GM10248 (cell line): ENCODE data around the gene SEMA3F.
A peak's percentile ranks its signal among the peaks of the same experiment; 100 is the strongest.

Experiments
- CTCF ChIA-PET: fragments of 300-600 bp; sonication (Branson Sonifier 250); formaldehyde crosslinking; extraction: SDS; loops from one replicate; lab custom pipeline; 2021; ENCODE audit warnings: antibody characterized with exemption; lab: Yijun Ruan, JAX
- POLR2A ChIA-PET: fragments of 350-650 bp; sonication (Branson Sonifier 250); formaldehyde crosslinking; extraction: SDS; loops from one replicate; lab custom pipeline; 2020; ENCODE audit warnings: antibody characterized with exemption; lab: Yijun Ruan, JAX
- DNase-seq: peaks from one replicate; pipeline ENCODE4 v3.0.0; 2012; ENCODE audit errors: extremely low spot score
- TF ChIP-seq, protein P1 (sequence below): IDR thresholded peaks from 2 replicates; pipeline ENCODE4 v1.5.1; 2012; ENCODE audit warnings: mild to moderate bottlenecking, low read depth; ENCODE audit errors: extremely low read depth, missing control alignments, control extremely low read depth

The SEMA3F gene

DNA sequence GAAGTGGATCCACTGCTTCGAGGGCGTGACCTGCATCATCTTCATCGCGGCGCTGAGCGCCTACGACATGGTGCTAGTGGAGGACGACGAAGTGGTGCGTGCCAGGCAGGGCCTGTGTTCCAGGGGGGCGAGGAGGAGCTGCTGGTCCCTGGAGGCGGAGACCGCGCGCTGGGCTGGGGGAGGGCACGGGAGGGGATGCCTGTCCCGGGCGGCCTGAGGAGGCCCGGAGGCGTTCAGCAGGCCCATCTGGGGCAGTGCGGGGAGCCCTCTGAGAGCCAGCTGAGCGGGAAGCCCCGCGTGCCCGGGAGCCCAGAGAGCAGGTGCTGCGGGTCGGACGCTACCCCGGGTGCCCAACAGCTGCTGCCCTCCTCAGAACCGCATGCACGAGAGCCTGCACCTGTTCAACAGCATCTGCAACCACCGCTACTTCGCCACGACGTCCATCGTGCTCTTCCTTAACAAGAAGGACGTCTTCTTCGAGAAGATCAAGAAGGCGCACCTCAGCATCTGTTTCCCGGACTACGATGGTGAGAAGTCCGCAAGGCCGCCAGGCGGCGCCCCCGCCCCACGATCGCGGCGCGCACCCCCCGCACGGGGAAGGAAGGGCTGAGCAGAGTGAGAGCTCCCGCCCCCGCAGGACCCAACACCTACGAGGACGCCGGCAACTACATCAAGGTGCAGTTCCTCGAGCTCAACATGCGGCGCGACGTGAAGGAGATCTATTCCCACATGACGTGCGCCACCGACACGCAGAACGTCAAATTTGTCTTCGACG is 39.2 kb downstream of the SEMA3F start:
- ChIA-PET POLR2A (no interaction called here), CTCF (interaction anchor here (0.7 to 16.1 kb wide), 29 partner anchors 10 to 391 kb away, joined by 3 to 393 read pairs (median 5); partner anchors contain the start of genes GNAI2, IFRD2, INKA1 and LSMEM2)
- peak; percentile 87 for DNase-seq
- TF ChIP-seq, protein P1, sequence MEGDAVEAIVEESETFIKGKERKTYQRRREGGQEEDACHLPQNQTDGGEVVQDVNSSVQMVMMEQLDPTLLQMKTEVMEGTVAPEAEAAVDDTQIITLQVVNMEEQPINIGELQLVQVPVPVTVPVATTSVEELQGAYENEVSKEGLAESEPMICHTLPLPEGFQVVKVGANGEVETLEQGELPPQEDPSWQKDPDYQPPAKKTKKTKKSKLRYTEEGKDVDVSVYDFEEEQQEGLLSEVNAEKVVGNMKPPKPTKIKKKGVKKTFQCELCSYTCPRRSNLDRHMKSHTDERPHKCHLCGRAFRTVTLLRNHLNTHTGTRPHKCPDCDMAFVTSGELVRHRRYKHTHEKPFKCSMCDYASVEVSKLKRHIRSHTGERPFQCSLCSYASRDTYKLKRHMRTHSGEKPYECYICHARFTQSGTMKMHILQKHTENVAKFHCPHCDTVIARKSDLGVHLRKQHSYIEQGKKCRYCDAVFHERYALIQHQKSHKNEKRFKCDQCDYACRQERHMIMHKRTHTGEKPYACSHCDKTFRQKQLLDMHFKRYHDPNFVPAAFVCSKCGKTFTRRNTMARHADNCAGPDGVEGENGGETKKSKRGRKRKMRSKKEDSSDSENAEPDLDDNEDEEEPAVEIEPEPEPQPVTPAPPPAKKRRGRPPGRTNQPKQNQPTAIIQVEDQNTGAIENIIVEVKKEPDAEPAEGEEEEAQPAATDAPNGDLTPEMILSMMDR = peak; percentile 54

DNA sequence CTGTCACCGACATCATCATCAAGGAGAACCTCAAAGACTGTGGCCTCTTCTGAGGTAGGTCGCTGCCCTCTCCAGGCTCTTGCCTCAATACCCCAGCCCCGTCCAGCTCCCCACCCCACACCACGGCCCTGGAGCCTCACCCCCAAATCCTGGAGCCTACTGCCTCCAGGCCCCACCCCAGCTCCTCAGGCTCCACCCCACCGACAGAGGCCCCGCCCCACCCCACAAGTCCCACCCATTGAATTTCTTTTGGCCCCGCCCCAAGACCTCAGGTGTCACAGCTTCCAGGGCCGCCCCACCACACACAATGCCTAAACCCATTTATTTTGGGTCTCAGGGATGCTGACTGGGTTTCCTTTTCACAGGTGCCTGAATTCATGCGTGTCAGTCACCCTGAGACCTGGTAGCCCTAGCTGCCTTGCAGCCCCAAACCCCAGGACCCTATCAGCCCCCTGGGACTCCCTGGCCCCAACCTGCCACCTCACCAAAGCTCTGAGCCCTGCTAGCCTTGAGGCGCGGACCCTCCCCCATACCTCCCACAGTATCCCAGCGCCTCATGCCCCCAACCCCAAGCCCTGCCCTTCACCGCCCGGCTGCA is 39.9 kb downstream of the SEMA3F start:
- TF ChIP-seq, protein P1 = no peak
- peak; percentile 69 for DNase-seq
- CTCF ChIA-PET = interaction anchor here (0.7 to 16.1 kb wide), 25 partner anchors 10 to 392 kb away, joined by 3 to 393 read pairs (median 5); partner anchors contain the start of genes GNAI2, IFRD2, INKA1 and SLC38A3
- POLR2A ChIA-PET = interaction anchor here (0.6 kb wide), 1 partner anchor 32 kb away, joined by 3 read pairs; no protein-coding TSS in a partner anchor

DNA sequence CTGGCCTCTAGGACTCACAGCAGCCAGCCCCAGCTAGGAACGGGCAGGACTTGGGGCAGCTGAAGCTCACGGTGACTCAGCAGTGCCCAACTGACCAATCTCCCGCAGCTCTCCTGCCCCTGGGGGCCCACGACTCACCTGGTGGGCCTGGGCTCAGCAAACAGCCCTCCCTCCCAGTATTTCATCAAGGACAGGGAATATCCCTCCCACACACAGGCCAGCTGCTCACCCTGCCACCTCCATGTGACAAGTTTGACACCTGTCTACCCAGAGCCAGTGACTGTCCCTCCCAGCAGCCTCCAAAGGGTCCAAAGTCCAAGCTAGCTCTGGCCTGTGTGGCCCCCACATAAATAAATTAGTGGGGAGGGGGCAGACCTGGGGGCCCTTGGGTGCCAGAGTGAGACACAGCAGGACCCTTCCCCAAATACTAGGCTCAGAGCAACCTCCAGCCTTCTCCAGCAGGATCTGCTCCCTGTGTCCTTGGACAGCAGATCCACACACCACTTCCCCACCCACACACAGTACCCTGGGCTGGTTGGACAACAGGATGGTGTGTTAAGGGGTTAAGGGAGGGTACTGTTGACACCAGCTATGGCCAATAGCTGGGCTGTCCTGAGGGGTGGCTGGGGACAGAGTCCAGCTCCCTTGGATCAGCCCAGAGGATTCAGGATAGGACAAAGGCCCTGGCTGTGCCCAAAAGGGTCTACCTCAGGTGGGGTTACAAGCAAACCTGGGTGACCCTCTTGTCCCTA is 40.6 kb downstream of the SEMA3F start:
- TF ChIP-seq, protein P1 = no peak
- ChIA-PET CTCF (interaction anchor here (1.1 to 16.1 kb wide), 13 partner anchors 13 to 393 kb away, joined by 3 to 393 read pairs (median 11); partner anchors contain the start of gene INKA1), POLR2A (interaction anchor here (0.6 kb wide), 1 partner anchor 31 kb away, joined by 3 read pairs; no protein-coding TSS in a partner anchor)
- DNase-seq = no peak

DNA sequence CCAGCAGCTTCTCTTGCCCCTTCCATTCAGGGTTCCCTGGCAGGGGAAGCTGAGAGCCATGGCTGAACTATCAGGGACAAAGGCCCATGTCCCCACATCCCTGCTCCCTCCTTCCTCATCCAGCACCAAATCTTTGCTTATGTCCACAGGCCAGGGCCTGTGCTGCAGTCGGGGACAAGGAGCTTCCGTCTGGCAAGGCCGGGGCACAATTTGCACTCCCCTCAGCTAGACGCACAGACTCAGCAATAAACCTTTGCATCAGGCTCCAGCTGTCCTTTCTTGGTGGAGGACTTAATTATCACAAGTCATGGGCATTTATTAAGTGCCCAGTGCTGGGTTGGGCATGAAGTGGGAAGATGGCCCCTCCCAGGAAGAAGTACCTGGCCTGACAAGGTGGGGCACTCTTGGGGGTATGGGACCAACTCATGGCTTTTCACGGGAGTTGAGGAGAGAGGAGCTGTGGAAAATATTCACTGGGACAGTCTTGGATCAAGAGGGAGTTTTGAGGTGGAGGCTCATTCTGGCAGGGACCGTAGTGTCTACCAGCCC is 41.2 kb downstream of the SEMA3F start:
- no peak for DNase-seq
- TF ChIP-seq, protein P1 = no peak
- POLR2A ChIA-PET = no interaction called here
- CTCF ChIA-PET = interaction anchor here (1.2 to 16.1 kb wide), 5 partner anchors 25 to 141 kb away, joined by 3 to 393 read pairs (median 15); no protein-coding TSS in a partner anchor

DNA sequence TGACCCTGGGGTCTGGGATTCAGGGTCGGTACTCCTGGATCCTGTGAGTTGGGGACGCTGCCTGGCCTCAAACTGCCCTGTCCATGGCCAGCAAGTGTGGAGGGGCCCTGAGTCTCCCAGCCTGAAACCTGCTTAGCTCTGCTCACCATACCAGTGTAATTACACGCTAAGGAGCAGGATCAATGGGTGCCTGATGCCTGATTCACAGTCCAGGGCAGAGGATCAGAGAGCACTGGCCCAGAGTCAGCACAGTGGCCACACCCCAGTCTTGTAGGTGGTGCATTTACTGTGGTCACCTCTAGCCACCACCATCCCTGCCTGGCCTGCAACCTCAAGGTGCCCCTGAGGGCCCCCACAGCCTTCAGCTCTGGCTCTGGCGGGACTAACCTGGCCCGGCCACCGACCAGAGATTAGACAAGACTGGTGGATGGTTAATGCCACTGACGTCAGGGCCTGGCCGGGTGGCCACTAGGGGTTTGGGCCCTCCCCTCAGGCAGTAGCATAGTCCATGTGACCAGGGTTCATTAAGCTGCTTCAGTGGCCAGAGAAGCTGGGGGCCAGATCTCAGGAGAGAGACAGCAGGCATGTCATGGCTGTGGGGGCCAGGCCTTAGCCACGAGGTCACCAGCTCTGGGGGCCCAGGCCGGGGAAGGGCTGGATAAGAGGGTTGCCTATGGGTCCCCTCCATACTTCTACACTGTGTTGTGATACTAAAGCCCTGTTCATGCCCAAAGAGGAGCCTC is 46.6 kb downstream of the SEMA3F start:
- TF ChIP-seq, protein P1 = no peak
- ChIA-PET POLR2A (no interaction called here), CTCF (interaction anchor here (1.2 to 6.2 kb wide), 5 partner anchors 8 to 73 kb away, joined by 3 to 40 read pairs (median 4); partner anchors contain the start of gene GNAT1)
- no peak for DNase-seq
